T-helper 17 cell (primary cell): ENCODE measurements around the gene RUNX2. TPM values are rescaled to one million over a fixed set of nuclear protein-coding genes. Genes with fewer than 3 reads are reported as not detected.

ENCODE experiments used
- ATAC-seq: fragments of 150-1000 bp; cut with Tn5 transposase; 2 replicates; pipeline ENCODE4 v1.10.0; 2021; ENCODE audit warnings: mild to moderate bottlenecking, moderate library complexity
- DNase-seq, 3 donors: peaks; one replicate each; pipeline versions ENCODE4 v3.0.0 to v3.0.0-alpha.2; 2020 to 2021
- H3K9me3 ChIP-seq: one replicate; pipeline ENCODE4 v1.7.0; 2013; ENCODE audit warnings: low read length, mild to moderate bottlenecking; ENCODE audit not compliant: control insufficient read depth, poor library complexity, severe bottlenecking
- H3K27ac Mint-ChIP-seq: one replicate; pipeline ENCODE4 v1.8.0; 2022; ENCODE audit warnings: mild to moderate bottlenecking, moderate library complexity, mixed read lengths
- H3K27me3 Mint-ChIP-seq: one replicate; pipeline ENCODE4 v1.8.0; 2022; ENCODE audit warnings: mixed read lengths
- H3K36me3 Mint-ChIP-seq: one replicate; pipeline ENCODE4 v1.8.0; 2022; ENCODE audit warnings: low read depth, mixed read lengths
- H3K4me1 Mint-ChIP-seq: one replicate; pipeline ENCODE4 v1.8.0; 2022; ENCODE audit warnings: mild to moderate bottlenecking, mixed read lengths
- H3K4me3 Mint-ChIP-seq: one replicate; pipeline ENCODE4 v1.8.0; 2022; ENCODE audit warnings: mild to moderate bottlenecking, moderate library complexity, mixed read lengths
- total RNA-seq, 4 donors: library from RNA in 2 of 4; stranded (reverse) in 2 of 4; gene quantifications; one replicate each; pipeline ENCODE4 v1.2.3 and lab custom pipeline; 2022 to 2026

RUNX2 gene
- total RNA-seq, 2 donors from 2014 or later = 47.6 to 50.8 TPM

DNA sequence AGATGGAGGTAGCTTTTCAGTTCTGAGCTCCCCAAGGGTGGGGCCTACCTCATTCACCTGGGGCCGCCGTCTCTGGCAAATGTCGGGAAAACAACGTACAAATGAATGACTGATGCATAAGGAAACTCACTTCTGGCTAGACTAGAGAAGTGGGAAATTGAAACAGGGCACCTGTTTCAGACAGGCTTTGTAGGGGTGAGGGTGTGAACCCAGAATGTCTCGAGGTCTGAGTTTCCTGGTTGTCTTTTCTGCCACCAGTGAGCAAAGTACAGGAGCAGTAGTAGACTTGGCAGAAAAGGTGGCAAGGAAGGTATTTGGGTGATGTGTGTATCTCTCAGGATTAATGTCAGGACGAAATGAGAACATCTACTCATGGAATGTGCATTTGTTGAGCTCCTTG is 379.0 kb downstream of the RUNX2 start:
- DNase-seq (no peak), ATAC-seq (no peak)
- no peaks in the 10 kb centered on the region for H3K36me3 Mint-ChIP-seq
- H3K4me1 Mint-ChIP-seq = peaks cover 8% of the 10 kb centered on the region
- no peaks in the 10 kb centered on the region for H3K9me3 ChIP-seq
- H3K27me3 Mint-ChIP-seq = no peaks in the 10 kb centered on the region
- no peak overlapping the region for H3K27ac Mint-ChIP-seq
- H3K4me3 Mint-ChIP-seq = no peak overlapping the region

- Mint-ChIP-seq H3K27me3 (no peaks in the 10 kb centered on the region), H3K27ac (no peak overlapping the region)
- DNase-seq = no peak
These were observed 381.7 kb downstream of the RUNX2 start for GRCh38 chr6:45709781-45710220.

DNA sequence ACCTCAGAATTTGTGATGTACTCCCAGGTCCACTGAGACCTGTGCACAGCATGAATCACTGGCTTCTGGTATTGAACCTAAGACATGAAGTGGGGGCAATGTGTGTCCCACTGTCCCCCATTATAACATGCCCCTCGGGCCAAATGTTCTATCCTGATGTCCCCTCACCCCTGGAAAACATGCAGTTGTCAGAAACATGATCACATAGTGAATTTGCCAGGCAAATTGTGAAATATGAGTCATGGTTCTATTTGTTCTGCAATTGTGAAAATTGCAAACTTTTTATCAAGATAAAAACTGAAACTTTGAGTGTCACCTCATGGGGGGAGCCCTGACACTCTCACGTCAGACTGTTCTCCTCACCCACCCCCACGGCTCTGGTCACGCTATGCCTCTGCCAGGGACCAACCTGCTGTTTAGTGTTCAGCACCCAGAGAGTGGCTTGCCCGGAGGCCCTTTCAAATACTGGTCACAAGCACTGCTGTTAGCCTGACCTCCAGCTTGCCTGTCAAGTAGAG is 382.2 kb downstream of the RUNX2 start:
- Mint-ChIP-seq H3K4me1 (peaks cover 21% of the 10 kb centered on the region), H3K27ac (peak overlapping the region; percentile 57), H3K36me3 (no peaks in the 10 kb centered on the region), H3K4me3 (peak overlapping the region; percentile 15), H3K27me3 (no peaks in the 10 kb centered on the region)
- DNase-seq = no peak
- no peaks in the 10 kb centered on the region for H3K9me3 ChIP-seq
- ATAC-seq = peak; percentile 24

More at GRCh38 chr6:45709781-45710220, 381.7 kb downstream of the RUNX2 start:
- H3K4me1 Mint-ChIP-seq = peaks cover 17% of the 10 kb centered on the region
- ATAC-seq = no peak
- no peaks in the 10 kb centered on the region for H3K9me3 ChIP-seq
- no peak overlapping the region for H3K4me3 Mint-ChIP-seq
- no peaks in the 10 kb centered on the region for H3K36me3 Mint-ChIP-seq

- no peak for DNase-seq
- Mint-ChIP-seq H3K4me1 (peaks cover 18% of the 10 kb centered on the region), H3K27me3 (no peaks in the 10 kb centered on the region), H3K4me3 (no peak overlapping the region), H3K27ac (no peak overlapping the region), H3K36me3 (no peaks in the 10 kb centered on the region)
- no peak for ATAC-seq
- H3K9me3 ChIP-seq = no peaks in the 10 kb centered on the region
These were observed 383.9 kb downstream of the RUNX2 start for GRCh38 chr6:45712076-45712475.

- Mint-ChIP-seq H3K4me3 (no peak overlapping the region), H3K27ac (no peak overlapping the region), H3K4me1 (peaks cover 18% of the 10 kb centered on the region), H3K27me3 (no peaks in the 10 kb centered on the region), H3K36me3 (no peaks in the 10 kb centered on the region)
- H3K9me3 ChIP-seq = no peaks in the 10 kb centered on the region
- ATAC-seq = no peak
- no peak for DNase-seq
These were observed 384.7 kb downstream of the RUNX2 start for GRCh38 chr6:45712786-45713185.

Other genes with a start within 250 kb of the RUNX2 start
- gene SUPT3H, start 49.6 kb downstream of the RUNX2 start, total RNA-seq = 10 to 100 TPM; 10.8 to 17.6 TPM